Measurements from ENCODE around the gene AK8. TPM values are rescaled to one million over a fixed set of nuclear protein-coding genes. Genes with fewer than 3 reads are reported as not detected.

The AK8 gene
- total RNA-seq, 2 donors from 2014 or later, result 0.26 TPM; not detected in 1

- Histone ChIP-seq H3K9me3 (no peaks in the 10 kb centered on the region), H3K36me3 (replicated peaks in 1 of 2; ENCODE audit: insufficient read depth in 1 of 2, low read depth in 2 of 2) (no peaks in the 10 kb centered on the region), H3K4me1 (no peaks in the 10 kb centered on the region), H3K4me3 (no peak overlapping the region), H3K27ac (no peak overlapping the region), H3K27me3 (no peaks in the 10 kb centered on the region)
- intact Hi-C loops (cut with DNase I), result no loop called here
- TF ChIP-seq POLR2A (IDR thresholded peaks at IDR 0.05), result no peak
- TF ChIP-seq, protein P1, sequence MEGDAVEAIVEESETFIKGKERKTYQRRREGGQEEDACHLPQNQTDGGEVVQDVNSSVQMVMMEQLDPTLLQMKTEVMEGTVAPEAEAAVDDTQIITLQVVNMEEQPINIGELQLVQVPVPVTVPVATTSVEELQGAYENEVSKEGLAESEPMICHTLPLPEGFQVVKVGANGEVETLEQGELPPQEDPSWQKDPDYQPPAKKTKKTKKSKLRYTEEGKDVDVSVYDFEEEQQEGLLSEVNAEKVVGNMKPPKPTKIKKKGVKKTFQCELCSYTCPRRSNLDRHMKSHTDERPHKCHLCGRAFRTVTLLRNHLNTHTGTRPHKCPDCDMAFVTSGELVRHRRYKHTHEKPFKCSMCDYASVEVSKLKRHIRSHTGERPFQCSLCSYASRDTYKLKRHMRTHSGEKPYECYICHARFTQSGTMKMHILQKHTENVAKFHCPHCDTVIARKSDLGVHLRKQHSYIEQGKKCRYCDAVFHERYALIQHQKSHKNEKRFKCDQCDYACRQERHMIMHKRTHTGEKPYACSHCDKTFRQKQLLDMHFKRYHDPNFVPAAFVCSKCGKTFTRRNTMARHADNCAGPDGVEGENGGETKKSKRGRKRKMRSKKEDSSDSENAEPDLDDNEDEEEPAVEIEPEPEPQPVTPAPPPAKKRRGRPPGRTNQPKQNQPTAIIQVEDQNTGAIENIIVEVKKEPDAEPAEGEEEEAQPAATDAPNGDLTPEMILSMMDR (IDR thresholded peaks at IDR 0.05), result no peak
- WGBS, 2 donors, result 48 to 49% methylated on average over 5 of the region's 5 CpGs
- ATAC-seq (no peak), DNase-seq (peak in 2 of 4 donors; percentile 3 to 24)
Measured at GRCh38 chr9:132729235-132729890, 148.7 kb downstream of the AK8 start.

DNA sequence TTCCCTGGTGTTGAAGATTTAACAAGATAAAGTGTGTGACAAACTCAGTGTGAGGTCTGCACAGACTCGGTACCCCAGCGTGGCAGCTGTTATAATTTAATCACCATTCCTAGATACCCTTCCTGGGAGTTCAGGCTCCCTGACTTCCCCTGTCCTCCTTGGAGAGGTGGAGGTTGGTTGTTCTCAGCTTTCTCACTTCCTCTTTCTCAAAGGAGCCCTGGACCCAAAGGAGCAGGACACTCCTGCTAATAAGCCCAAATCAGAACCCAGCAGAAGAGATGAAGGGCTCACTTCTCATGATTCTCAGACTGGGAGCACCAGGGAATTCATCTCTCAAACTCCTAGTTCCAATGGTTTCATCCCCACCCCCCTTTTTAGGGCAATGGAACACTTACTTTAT, 149.6 kb downstream of the AK8 start:
- DNase-seq (no peak), ATAC-seq (no peak)
- Histone ChIP-seq H3K27ac (no peak overlapping the region), H3K36me3 (replicated peaks in 1 of 2; ENCODE audit: insufficient read depth in 1 of 2, low read depth in 2 of 2) (no peaks in the 10 kb centered on the region), H3K4me1 (no peaks in the 10 kb centered on the region), H3K4me3 (no peak overlapping the region), H3K9me3 (no peaks in the 10 kb centered on the region), H3K27me3 (no peaks in the 10 kb centered on the region)
- WGBS, 2 donors, result 45 to 67% methylated on average over 2 of the region's 2 CpGs
- intact Hi-C loops (cut with DNase I), result no loop called here
- TF ChIP-seq, protein P1 (IDR thresholded peaks at IDR 0.05), result no peak
- no peak for TF ChIP-seq POLR2A (IDR thresholded peaks at IDR 0.05)

GRCh38 chr9:132728071-132728470, 150.0 kb downstream of the AK8 start:
- no peak overlapping the region for H3K4me3 ChIP-seq
- TF ChIP-seq POLR2A (IDR thresholded peaks at IDR 0.05), result no peak
- TF ChIP-seq, protein P1 (IDR thresholded peaks at IDR 0.05), result no peak
- H3K9me3 ChIP-seq, result no peaks in the 10 kb centered on the region
- DNase-seq (no peak), ATAC-seq (no peak)
- no peaks in the 10 kb centered on the region for H3K27me3 ChIP-seq
- H3K4me1 ChIP-seq, result no peaks in the 10 kb centered on the region
- no peak overlapping the region for H3K27ac ChIP-seq
- WGBS, 2 donors, result 64 to 81% methylated on average over 3 to 5 of the region's 5 CpGs
- no peaks in the 10 kb centered on the region for H3K36me3 ChIP-seq (replicated peaks in 1 of 2; ENCODE audit: insufficient read depth in 1 of 2, low read depth in 2 of 2)
- intact Hi-C loops (cut with DNase I), result no loop called here

DNA sequence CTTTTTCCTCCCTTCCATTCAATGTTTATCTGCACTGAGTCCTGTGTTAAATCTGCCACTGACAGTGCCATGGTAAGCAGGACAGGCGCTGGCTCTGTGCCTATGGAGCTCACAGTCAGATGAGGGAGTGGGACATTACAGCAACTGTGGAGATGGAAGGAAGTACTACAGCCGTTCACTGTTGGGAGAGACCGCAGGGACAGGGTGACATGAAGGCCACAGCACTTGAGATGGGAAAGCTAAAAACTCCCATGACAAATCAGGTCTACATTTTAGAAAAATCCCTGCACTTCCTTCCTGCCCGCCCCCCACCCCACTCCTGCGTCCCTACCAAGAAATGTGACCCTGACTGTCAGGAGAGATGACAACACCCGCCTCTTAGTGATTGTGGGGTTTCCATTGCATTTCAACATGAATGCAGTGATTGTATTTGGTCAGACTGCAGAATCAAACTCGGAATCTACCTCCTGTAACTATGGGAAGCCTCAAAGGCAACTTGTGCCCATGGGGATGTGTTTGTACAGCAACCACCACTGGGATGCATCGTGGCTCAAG, 151.4 kb downstream of the AK8 start:
- H3K27me3 ChIP-seq, result no peaks in the 10 kb centered on the region
- intact Hi-C loops (cut with DNase I), result no loop called here
- 64 to 68% methylated on average over 8 of the region's 8 CpGs for WGBS, 2 donors
- no peaks in the 10 kb centered on the region for H3K36me3 ChIP-seq (replicated peaks in 1 of 2; ENCODE audit: insufficient read depth in 1 of 2, low read depth in 2 of 2)
- no peaks in the 10 kb centered on the region for H3K9me3 ChIP-seq
- DNase-seq (no peak), ATAC-seq (no peak)
- H3K4me1 ChIP-seq, result no peaks in the 10 kb centered on the region
- TF ChIP-seq POLR2A (IDR thresholded peaks at IDR 0.05), result no peak
- TF ChIP-seq, protein P1 (IDR thresholded peaks at IDR 0.05), result no peak
- no peak overlapping the region for H3K27ac ChIP-seq
- no peak overlapping the region for H3K4me3 ChIP-seq

DNA sequence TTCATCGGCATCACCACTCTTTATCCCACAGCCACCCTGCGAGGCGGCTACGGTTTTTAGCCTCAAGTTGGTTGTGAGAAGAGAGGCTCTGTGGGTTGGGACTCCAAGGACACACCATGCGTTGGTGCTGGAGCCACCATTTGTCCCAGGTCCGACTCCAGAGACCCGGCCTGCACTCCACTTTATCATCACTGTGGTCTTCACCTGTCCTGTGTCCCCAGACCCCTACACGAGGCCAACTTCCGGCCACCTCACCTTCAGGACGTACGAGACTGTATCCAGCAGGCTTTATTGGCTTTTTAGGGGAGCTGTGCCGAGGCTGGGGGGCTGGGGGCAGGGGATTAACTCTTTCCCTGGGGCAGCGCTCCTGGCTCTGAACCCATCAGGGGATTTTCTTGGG, 152.8 kb downstream of the AK8 start:
- no peaks in the 10 kb centered on the region for H3K27me3 ChIP-seq
- no peaks in the 10 kb centered on the region for H3K9me3 ChIP-seq
- H3K27ac ChIP-seq, result no peak overlapping the region
- H3K4me1 ChIP-seq, result no peaks in the 10 kb centered on the region
- no peaks in the 10 kb centered on the region for H3K36me3 ChIP-seq (replicated peaks in 1 of 2; ENCODE audit: insufficient read depth in 1 of 2, low read depth in 2 of 2)
- TF ChIP-seq, protein P1 (IDR thresholded peaks at IDR 0.05), result no peak
- no peak for TF ChIP-seq POLR2A (IDR thresholded peaks at IDR 0.05)
- WGBS, 2 donors, result 85 to 89% methylated on average over 8 to 10 of the region's 13 CpGs
- intact Hi-C loops (cut with DNase I), result no loop called here
- ATAC-seq, result no peak
- H3K4me3 ChIP-seq, result no peak overlapping the region
- DNase-seq, result no peak

All from body of pancreas (tissue), 4 donors.